ENCODE results near the gene CEP170B.

The CEP170B gene

DNA sequence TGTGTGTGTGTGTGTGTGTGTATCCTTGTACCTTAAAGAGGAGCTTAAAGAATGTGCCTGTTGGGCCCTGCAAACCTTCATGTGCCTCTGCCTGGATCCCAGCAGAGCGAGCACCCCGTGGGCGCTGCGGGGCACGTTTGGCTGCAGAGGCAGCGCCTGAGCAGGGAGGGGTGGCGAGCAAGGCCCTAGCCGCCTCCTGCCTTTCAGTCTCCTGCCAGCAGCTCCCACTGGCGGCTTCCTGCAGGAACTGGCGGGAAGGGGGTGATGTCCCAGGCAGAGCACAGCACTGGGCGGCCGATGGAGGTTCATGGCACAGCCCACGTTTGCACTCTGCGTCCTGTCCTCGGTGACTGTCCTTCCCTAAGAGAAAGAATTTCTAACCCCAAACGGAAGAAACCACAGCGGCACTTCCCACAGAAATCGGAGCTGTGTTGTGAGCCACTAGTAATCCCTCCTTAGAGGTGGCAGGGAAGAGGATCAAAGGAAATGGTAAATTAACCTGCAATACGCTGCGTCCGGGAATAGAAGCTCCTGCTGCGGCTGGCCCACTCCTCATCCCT, 44.3 kb upstream of the CEP170B start:
- H3K27ac ChIP-seq: peak overlapping the region; percentile 62
- H3K4me3 ChIP-seq (ENCODE audit: low read depth, low read length): no peak overlapping the region
- peak; percentile 92 for DNase-seq
- peaks cover 7% of the 10 kb centered on the region for H3K36me3 ChIP-seq
- peaks cover 4% of the 10 kb centered on the region for H3K9me3 ChIP-seq (ENCODE audit: severe bottlenecking)
- TF ChIP-seq, protein P1, sequence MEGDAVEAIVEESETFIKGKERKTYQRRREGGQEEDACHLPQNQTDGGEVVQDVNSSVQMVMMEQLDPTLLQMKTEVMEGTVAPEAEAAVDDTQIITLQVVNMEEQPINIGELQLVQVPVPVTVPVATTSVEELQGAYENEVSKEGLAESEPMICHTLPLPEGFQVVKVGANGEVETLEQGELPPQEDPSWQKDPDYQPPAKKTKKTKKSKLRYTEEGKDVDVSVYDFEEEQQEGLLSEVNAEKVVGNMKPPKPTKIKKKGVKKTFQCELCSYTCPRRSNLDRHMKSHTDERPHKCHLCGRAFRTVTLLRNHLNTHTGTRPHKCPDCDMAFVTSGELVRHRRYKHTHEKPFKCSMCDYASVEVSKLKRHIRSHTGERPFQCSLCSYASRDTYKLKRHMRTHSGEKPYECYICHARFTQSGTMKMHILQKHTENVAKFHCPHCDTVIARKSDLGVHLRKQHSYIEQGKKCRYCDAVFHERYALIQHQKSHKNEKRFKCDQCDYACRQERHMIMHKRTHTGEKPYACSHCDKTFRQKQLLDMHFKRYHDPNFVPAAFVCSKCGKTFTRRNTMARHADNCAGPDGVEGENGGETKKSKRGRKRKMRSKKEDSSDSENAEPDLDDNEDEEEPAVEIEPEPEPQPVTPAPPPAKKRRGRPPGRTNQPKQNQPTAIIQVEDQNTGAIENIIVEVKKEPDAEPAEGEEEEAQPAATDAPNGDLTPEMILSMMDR (IDR thresholded peaks at IDR 0.05; ENCODE audit: low read depth, low read length): peak; percentile 88
- H3K27me3 ChIP-seq (ENCODE audit: insufficient read depth, low read depth, severe bottlenecking): no peaks in the 10 kb centered on the region

DNA sequence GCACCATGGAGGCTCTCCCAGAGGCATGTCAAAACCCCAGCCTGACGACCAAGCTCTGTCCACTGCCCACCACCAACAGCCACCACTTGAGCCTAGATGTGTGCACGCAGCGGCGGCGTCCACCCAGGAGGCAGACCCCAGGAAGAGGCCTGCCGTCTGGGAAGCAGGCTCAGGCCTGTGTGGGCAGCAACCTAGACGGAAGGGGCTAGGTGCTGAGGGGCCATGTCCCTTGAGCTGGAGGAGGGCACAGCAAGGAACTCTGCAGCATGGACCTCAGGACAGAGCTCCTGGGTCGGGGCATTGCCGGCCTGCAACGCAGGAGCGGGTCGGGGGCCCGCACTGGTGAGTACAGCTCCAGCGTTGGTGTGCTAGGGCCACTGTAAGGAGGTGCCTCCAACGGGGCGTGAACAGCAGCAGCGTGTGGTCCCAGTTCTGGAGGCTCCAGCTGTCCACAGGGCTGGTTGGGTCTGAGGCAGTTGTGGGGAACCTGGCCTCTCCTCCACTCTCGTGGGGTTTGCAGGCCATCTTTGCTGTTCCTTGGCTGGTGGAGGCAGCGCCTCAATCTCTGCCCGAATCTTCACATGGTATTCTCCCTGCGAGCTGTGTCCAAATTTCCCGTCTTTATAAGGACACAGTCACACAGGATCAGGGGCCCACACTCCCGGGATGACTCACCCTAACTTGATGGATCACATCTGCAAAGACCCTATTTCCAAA, 43.7 kb upstream of the CEP170B start:
- no peak for DNase-seq
- H3K36me3 ChIP-seq: peaks cover 6% of the 10 kb centered on the region
- peaks cover 4% of the 10 kb centered on the region for H3K9me3 ChIP-seq (ENCODE audit: severe bottlenecking)
- peak overlapping the region; percentile 62 for H3K27ac ChIP-seq
- H3K27me3 ChIP-seq (ENCODE audit: insufficient read depth, low read depth, severe bottlenecking): no peaks in the 10 kb centered on the region
- no peak overlapping the region for H3K4me3 ChIP-seq (ENCODE audit: low read depth, low read length)
- TF ChIP-seq, protein P1 (IDR thresholded peaks at IDR 0.05; ENCODE audit: low read depth, low read length): no peak

DNA sequence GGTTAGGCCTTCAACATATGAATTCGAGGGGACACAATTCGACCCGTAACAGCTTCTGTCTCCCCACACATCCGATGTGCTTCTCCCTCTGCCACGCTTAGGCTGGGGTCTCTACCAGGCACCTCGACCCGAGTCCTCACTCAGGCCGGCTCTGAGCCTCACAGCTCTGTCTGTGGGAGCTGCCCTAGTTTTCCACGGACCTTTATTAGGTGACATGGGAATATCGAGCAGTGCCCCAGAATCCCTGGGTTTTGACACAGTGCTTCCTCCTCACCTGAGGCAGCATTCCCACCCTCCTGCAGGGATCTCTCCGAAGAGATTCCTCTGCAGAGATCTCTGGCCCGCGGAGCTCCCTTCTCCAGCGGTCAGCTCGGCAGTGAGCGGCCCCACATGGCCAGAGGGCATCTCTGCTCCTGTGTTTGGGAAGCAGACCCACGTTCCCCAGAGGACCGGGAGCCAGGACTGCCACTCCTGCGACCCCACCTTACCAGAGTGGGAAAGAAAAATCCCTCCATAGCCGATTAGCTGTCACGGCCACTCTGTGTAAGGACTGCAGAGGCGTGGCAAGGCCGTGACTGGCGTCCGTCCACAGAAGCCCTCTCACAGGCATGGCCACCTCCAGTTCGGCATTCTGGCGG, 43.0 kb upstream of the CEP170B start:
- Histone ChIP-seq H3K27ac (no peak overlapping the region), H3K4me3 (ENCODE audit: low read depth, low read length) (no peak overlapping the region), H3K9me3 (ENCODE audit: severe bottlenecking) (peaks cover 4% of the 10 kb centered on the region), H3K36me3 (peaks cover 6% of the 10 kb centered on the region), H3K27me3 (ENCODE audit: insufficient read depth, low read depth, severe bottlenecking) (no peaks in the 10 kb centered on the region)
- TF ChIP-seq, protein P1 (IDR thresholded peaks at IDR 0.05; ENCODE audit: low read depth, low read length): no peak
- DNase-seq: no peak

DNA sequence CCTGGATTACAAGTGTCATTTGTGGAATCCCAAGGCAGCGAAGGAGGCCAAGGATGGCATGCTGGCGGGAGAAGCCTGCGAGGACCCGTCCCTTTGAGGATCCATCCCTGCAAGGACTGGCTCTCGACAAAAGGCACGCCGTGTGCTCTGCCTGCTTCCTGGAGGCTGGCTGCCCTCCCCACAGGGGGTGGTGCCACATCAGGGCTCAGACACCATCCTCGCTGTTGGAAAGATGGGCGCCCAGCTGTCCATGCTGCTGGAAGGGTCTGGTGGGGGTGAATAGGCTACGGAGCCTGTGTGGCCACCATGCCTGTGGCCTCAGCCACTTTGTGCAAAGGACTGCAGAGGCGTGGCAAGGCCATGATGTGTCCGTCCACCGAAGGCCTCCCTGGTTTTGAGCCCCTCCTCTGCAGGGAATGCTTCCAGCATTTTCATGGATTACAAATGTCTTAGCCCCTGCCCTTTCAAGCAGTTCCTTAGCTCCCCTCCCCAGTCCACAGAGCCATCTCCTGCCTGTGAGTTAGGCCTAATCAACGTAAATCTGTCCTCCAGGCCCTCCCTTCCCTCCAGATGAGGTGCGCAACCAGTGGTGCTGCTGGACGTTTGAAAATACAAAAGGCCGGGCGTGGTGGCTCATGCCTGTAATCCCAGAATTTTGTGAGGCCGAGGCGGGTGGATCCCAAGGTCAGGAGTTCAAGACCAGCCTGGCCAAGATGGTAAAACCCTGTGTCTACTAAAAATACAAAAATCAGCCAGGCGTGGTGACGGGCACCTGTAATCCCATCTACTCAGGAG, 42.0 kb upstream of the CEP170B start:
- no peaks in the 10 kb centered on the region for H3K27me3 ChIP-seq (ENCODE audit: insufficient read depth, low read depth, severe bottlenecking)
- H3K27ac ChIP-seq: no peak overlapping the region
- no peak overlapping the region for H3K4me3 ChIP-seq (ENCODE audit: low read depth, low read length)
- DNase-seq: no peak
- peaks cover 4% of the 10 kb centered on the region for H3K36me3 ChIP-seq
- H3K9me3 ChIP-seq (ENCODE audit: severe bottlenecking): peaks cover 4% of the 10 kb centered on the region
- TF ChIP-seq, protein P1 (IDR thresholded peaks at IDR 0.05; ENCODE audit: low read depth, low read length): no peak

DNA sequence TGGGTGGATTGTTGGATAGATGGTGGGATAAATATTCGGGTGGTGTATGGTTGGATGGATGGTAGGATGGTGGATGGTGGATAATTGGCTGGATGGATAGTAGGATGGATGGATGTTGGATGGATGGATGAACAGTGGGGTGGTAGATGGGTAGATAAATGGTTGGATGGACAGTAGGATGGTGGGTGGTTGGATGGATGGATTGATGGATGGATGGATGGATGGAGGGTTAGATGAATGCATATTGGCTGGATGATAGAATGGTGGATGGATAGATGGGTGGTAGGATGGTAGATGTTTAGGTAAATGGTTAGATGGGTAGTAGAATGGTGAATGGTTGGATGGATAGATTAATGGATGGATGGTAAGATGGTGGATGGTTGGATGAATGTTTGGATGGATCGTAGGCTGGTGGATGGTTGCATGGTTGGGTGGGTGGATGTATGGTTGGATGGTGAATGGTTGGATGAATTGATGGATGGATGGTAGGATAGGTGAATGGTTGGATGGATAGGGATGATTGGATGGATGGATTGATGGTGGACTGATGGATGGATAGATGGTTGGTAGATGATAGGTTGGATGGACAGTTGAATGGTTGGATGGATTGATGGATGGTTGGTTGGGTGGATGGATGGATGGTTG, 40.6 kb upstream of the CEP170B start:
- no peak for DNase-seq
- TF ChIP-seq, protein P1 (IDR thresholded peaks at IDR 0.05; ENCODE audit: low read depth, low read length): no peak
- Histone ChIP-seq H3K4me3 (ENCODE audit: low read depth, low read length) (no peak overlapping the region), H3K27ac (no peak overlapping the region), H3K36me3 (no peaks in the 10 kb centered on the region), H3K9me3 (ENCODE audit: severe bottlenecking) (no peaks in the 10 kb centered on the region), H3K27me3 (ENCODE audit: insufficient read depth, low read depth, severe bottlenecking) (no peaks in the 10 kb centered on the region)

Data from WERI-Rb-1 (cell line).